Transverse colon (tissue), 4 donors: Measurements from ENCODE around the gene PDE3B. TPM values are rescaled to one million over a fixed set of nuclear protein-coding genes. Genes with fewer than 3 reads are reported as not detected.

Source experiments
- DNase-seq: peaks from one replicate; pipeline ENCODE4 v3.0.0-alpha.2; 2019
- H3K27ac ChIP-seq, 4 donors: fragments of 200-600 bp; sonication (generic); 2 replicates each; pipeline ENCODE4 v1.5.1; 2016 to 2018; ENCODE audit warnings: inconsistent platforms in 4 of 4
- H3K27me3 ChIP-seq: fragments of 200-600 bp; sonication (generic); 2 replicates; pipeline ENCODE4 v1.5.1; 2017; ENCODE audit warnings: inconsistent platforms
- H3K36me3 ChIP-seq, 4 donors: fragments of 200-600 bp; sonication (generic); 2 replicates each; pipeline ENCODE4 v1.5.1; 2017 to 2019; ENCODE audit warnings: inconsistent platforms in 4 of 4
- H3K4me1 ChIP-seq, 4 donors: fragments of 200-600 bp; sonication (generic); 2 replicates each; pipeline ENCODE4 v1.5.1; 2017 to 2020; ENCODE audit warnings: inconsistent platforms in 4 of 4
- H3K4me3 ChIP-seq, 4 donors: fragments of 200-600 bp; sonication (generic); 1 replicate in 1 of 4; 2 replicates in 3 of 4; pipeline versions ENCODE4 v1.5.1 to v1.6.1; 2017 to 2019; ENCODE audit warnings: inconsistent platforms in 4 of 4
- H3K9me3 ChIP-seq, 2 donors: fragments of 200-600 bp; sonication (generic); 2 replicates each; pipeline ENCODE4 v1.5.1; 2017 to 2019; ENCODE audit warnings: inconsistent platforms in 2 of 2
- EP300 ChIP-seq: sonication (generic); formaldehyde crosslinking; IDR thresholded peaks from one replicate; pipeline ENCODE4 v1.6.1; 2017; ENCODE audit warnings: antibody characterized with exemption, low read depth
- POLR2A ChIP-seq: fragments of 450-650 bp; IDR thresholded peaks from one replicate; pipeline ENCODE4 v1.6.1; 2016; ENCODE audit warnings: antibody characterized with exemption, mild to moderate bottlenecking, moderate library complexity
- POLR2AphosphoS5 ChIP-seq, 3 donors: sonication (generic); formaldehyde crosslinking; IDR thresholded peaks; one replicate each; pipeline ENCODE4 v1.6.1; 2016; ENCODE audit warnings: antibody characterized with exemption in 3 of 3
- WGBS, 2 donors: methylation state at CpG; one replicate each; pipeline ENCODE4 v1.1.5; 2018; ENCODE audit warnings: low coverage in 1 of 2; 5-methylcytosine and 5-hydroxymethylcytosine counted together
- in situ Hi-C, 4 donors: fragments of 200-750 bp; cut with MboI; loops; one replicate each; pipeline versions ENCODE4 v1.15.0 to v1.15.1; 2017; ENCODE audit warnings: low sequenced_read_pairs in 3 of 4, low pct_ligation_motif_present in 1 of 4, low pct_unique_long_range_greater_than_20kb in 1 of 4
- intact Hi-C: fragments of 100-400 bp; cut with DNase I; formaldehyde crosslinking; loops from one replicate; pipeline ENCODE4 v1.15.1; 2023; ENCODE audit warnings: low total_unique reads
- total RNA-seq, 4 donors: library from RNA; depleted of rRNA; stranded (reverse); fragments of >200 nt; gene quantifications; one replicate each; pipeline ENCODE4 v1.1.0, GENCODE V29; 2016
- TF ChIP-seq, protein P1 (sequence below), 5 experiments: fragments of 200-600 bp in 3 of 5; fragments of 450-650 bp in 2 of 5; sonication (generic) in 3 of 5; IDR thresholded peaks; 1 replicate in 2 of 5; 2 replicates in 3 of 5; pipeline ENCODE4 v1.5.1; 2016 to 2017; ENCODE audit warnings: antibody characterized with exemption in 5 of 5, inconsistent platforms in 3 of 5, mild to moderate bottlenecking in 2 of 5, moderate library complexity in 1 of 5

Gene PDE3B
- total RNA-seq, 4 donors from 2014 or later = 48.1 to 91.1 (median 66.1) TPM

DNA sequence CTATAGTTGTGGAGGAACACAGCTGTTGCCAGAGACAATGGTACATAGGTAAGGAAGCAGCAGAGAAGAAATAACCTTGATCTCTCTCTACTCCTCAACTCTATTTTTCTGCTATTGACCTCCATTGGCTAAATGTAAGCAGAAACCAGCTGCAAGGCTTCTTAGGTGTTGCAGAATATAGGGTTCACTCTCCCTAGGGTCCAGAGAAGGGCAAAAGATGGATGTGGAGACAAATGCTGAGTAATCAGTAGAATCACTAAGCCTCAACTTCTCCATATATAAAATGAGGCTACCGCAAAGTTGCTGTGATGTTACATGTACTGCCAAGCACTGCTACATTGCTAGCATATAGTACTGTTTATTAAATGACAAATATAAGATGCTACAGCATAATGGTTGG is 120.6 kb downstream of the PDE3B start:
- no peak for DNase-seq
- Histone ChIP-seq H3K9me3 (no peaks in the 10 kb centered on the region), H3K27me3 (no peaks in the 10 kb centered on the region), H3K27ac (peak overlapping the region in 2 of 4 donors; percentile 1 to 37), H3K36me3 (no peaks in the 10 kb centered on the region), H3K4me1 (peaks cover 0 to 21% (median 2%) of the 10 kb centered on the region in 4 donors), H3K4me3 (no peak overlapping the region)
- intact Hi-C loops = no loop called here
- WGBS, 2 donors = 89% methylated on average over 1 of the region's 1 CpG; no CpG with 5 or more reads in 1 of the 2 donors
- TF ChIP-seq POLR2A = no peak
- TF ChIP-seq POLR2AphosphoS5 (IDR thresholded peaks at IDR 0.05) = no peak
- no peak for TF ChIP-seq EP300
- in situ Hi-C loops = loop anchor here in 1 of 4 donors (25.0 kb wide), 1 partner anchor 202 kb away; no protein-coding TSS in a partner anchor

DNA sequence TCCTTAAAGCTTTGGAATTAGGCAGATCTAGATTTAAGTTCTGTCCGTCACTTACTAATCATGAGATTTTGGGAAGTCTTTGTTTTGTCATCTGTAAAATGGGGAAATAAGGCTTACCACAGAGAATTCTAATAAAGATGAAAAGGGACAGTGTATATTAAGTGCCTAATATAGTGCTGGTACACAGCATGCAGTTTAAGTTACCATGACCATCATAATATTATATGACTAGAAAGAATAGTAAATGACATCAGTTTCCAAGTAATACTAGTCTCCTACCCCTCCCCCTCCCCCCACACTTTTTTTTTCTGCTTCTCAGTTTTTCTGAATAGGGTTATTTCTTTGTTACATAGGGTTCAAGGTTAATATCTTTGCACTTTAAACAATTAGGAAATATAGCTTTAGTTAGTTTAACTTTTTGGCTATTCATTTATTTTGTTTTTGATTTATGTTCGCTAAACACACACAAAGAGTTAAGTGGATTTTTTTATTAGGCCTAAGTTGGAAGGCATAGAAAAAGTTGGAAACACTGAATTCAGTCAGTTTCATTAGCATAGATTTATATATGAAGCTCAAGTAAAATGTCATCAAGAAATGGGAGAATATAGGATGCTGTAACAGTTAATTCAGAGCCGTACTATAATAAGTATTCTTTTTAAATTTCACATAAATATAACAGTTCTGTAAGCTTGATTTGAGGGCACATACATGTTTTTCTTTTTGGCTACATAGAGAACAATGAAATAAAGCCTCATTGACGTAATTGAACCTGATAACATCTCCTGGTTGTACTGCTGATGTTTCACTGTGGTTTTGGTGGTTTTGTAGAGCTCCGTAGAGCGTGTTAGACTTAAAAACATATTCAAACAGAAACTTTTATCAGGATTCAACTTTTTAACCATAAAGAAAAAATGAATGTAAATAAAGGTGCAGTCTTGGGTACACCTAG is 121.2 kb downstream of the PDE3B start:
- Histone ChIP-seq H3K9me3 (no peaks in the 10 kb centered on the region), H3K4me3 (no peak overlapping the region), H3K36me3 (no peaks in the 10 kb centered on the region), H3K4me1 (peaks cover 0 to 22% (median 0%) of the 10 kb centered on the region in 4 donors), H3K27me3 (no peaks in the 10 kb centered on the region), H3K27ac (peak overlapping the region in 2 of 4 donors; percentile 1 to 37)
- in situ Hi-C loops (loop anchor here in 1 of 4 donors (25.0 kb wide), 1 partner anchor 203 kb away; no protein-coding TSS in a partner anchor), intact Hi-C loops (loop anchor here (5.0 kb wide), 1 partner anchor 118 kb away; no protein-coding TSS in a partner anchor)
- no peak for DNase-seq
- no peak for TF ChIP-seq POLR2A
- no peak for TF ChIP-seq EP300
- no peak for TF ChIP-seq POLR2AphosphoS5 (IDR thresholded peaks at IDR 0.05)
- TF ChIP-seq, protein P1, sequence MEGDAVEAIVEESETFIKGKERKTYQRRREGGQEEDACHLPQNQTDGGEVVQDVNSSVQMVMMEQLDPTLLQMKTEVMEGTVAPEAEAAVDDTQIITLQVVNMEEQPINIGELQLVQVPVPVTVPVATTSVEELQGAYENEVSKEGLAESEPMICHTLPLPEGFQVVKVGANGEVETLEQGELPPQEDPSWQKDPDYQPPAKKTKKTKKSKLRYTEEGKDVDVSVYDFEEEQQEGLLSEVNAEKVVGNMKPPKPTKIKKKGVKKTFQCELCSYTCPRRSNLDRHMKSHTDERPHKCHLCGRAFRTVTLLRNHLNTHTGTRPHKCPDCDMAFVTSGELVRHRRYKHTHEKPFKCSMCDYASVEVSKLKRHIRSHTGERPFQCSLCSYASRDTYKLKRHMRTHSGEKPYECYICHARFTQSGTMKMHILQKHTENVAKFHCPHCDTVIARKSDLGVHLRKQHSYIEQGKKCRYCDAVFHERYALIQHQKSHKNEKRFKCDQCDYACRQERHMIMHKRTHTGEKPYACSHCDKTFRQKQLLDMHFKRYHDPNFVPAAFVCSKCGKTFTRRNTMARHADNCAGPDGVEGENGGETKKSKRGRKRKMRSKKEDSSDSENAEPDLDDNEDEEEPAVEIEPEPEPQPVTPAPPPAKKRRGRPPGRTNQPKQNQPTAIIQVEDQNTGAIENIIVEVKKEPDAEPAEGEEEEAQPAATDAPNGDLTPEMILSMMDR (IDR thresholded peaks at IDR 0.05) = no peak
- 61 to 73% methylated on average over 6 of the region's 6 CpGs for WGBS, 2 donors

DNA sequence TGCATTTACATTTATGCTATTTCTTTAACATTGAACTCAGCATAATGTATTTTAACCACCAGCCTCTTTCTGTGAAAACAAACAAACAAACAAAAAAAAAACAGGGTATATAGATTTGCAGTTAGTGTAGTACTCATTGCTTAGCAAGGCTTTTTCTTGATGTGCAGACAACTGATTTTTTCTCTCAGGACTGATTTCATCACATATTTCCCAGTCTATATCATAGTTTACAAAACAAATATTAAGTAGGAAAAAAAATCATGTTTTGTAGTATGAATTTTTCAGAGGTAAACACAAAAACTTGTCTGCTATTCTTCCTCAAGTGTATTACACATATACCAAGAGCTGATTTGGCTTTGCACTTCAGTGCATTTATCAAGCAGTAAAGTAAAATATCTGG is 123.0 kb downstream of the PDE3B start:
- in situ Hi-C loops = loop anchor here in 1 of 4 donors (25.0 kb wide), 1 partner anchor 204 kb away; no protein-coding TSS in a partner anchor

DNA sequence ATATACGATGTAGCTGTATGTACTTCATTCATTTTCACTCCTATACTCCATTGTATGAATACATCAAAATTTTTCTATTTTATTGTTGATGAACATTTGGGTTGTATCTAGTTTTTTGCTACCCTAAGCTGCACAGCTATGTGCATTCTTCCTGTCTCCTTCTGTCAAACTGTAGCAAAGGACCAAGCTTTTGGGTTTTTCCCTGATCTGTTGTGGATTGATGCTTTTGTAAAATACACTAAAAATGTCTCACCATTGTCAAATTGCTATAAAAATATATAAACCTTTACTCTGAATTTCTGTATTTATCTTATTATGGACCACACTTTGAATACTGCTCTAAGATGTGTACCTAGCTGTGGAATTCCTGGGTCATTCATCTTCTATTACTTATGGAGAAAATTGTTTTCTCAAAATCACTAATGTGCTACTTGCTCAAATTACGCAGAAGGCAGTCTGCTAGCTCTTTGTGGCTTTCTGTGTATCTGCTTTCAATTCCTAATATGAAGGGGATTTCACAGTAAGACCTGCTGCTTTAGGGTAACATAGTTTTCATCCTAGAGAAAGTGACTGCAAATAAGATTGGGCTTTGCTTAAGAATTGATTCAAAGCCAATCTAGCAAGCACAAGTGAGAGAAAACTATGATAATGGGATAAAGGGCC is 125.1 kb downstream of the PDE3B start:
- Histone ChIP-seq H3K27me3 (no peaks in the 10 kb centered on the region), H3K27ac (peak overlapping the region in 1 of 4 donors; percentile 14), H3K36me3 (no peaks in the 10 kb centered on the region), H3K4me1 (peaks cover 0 to 22% (median 0%) of the 10 kb centered on the region in 4 donors), H3K4me3 (no peak overlapping the region), H3K9me3 (no peaks in the 10 kb centered on the region)
- no peak for TF ChIP-seq POLR2A
- TF ChIP-seq, protein P1 (IDR thresholded peaks at IDR 0.05) = no peak
- no peak for TF ChIP-seq EP300
- TF ChIP-seq POLR2AphosphoS5 (IDR thresholded peaks at IDR 0.05) = no peak
- in situ Hi-C loops (loop anchor here in 1 of 4 donors (25.0 kb wide), 1 partner anchor 206 kb away; no protein-coding TSS in a partner anchor), intact Hi-C loops (loop anchor here (5.0 kb wide), 1 partner anchor 121 kb away; no protein-coding TSS in a partner anchor)
- no peak for DNase-seq
- WGBS, 2 donors = 88 to 91% methylated on average over 2 of the region's 2 CpGs

More for the DNA sequence above, 123.0 kb downstream of the PDE3B start:
- DNase-seq = no peak
- Histone ChIP-seq H3K27ac (no peak overlapping the region), H3K4me3 (no peak overlapping the region), H3K9me3 (no peaks in the 10 kb centered on the region), H3K36me3 (no peaks in the 10 kb centered on the region), H3K27me3 (no peaks in the 10 kb centered on the region), H3K4me1 (peaks cover 0 to 22% (median 0%) of the 10 kb centered on the region in 4 donors)
- intact Hi-C loops = loop anchor here (5.0 kb wide), 1 partner anchor 119 kb away; no protein-coding TSS in a partner anchor
- TF ChIP-seq EP300 (no peak), POLR2AphosphoS5 (IDR thresholded peaks at IDR 0.05) (no peak), POLR2A (no peak)
- TF ChIP-seq, protein P1 (IDR thresholded peaks at IDR 0.05) = no peak
